OCI-LY7 (cell line): ENCODE measurements around the gene ALDH3A1. TPM values are rescaled to one million over a fixed set of nuclear protein-coding genes. Genes with fewer than 3 reads are reported as not detected.

Experiments
- BruUV-seq: library from RNA; stranded (reverse); fragments of 400-500 nt; replicated peaks from 2 replicates; lab custom pipeline; 2021; lab: Mats Ljungman, UMichigan
- CTCF ChIA-PET: fragments of 300-600 bp; sonication (Branson Sonifier 250); formaldehyde crosslinking; loops from one replicate; lab custom pipeline; 2022; ENCODE audit warnings: antibody characterized with exemption; ENCODE audit not compliant: unreplicated experiment; lab: Charles Lee
- POLR2A ChIA-PET: fragments of 300-600 bp; sonication (Branson Sonifier 250); formaldehyde crosslinking; loops from one replicate; lab custom pipeline; 2022; ENCODE audit warnings: antibody characterized with exemption; lab: Charles Lee
- DNase-seq: peaks from one replicate; pipeline ENCODE4 v3.0.0-alpha.2; 2015; ENCODE audit warnings: low spot score
- H2AFZ ChIP-seq: fragments of 200-600 bp; sonication (generic), shearing (Covaris generic); 2 replicates; pipeline ENCODE4 v1.6.1; 2014; ENCODE audit warnings: mild to moderate bottlenecking, antibody characterized with exemption, low read length, moderate library complexity
- H3K27ac ChIP-seq: fragments of 200-600 bp; sonication (generic); 2 replicates; pipeline ENCODE4 v1.5.1; 2014; ENCODE audit warnings: mixed run types, low read depth, mild to moderate bottlenecking, moderate library complexity, low read length, inconsistent platforms; ENCODE audit not compliant: poor library complexity, severe bottlenecking
- H3K36me3 ChIP-seq: fragments of 200-600 bp; sonication (generic); 2 replicates; pipeline ENCODE4 v1.6.1; 2014; ENCODE audit warnings: mild to moderate bottlenecking, antibody characterized with exemption, low read length, moderate library complexity, mixed read lengths; ENCODE audit not compliant: insufficient read depth
- H3K4me1 ChIP-seq: fragments of 200-600 bp; sonication (generic); 2 replicates; pipeline ENCODE4 v1.5.1; 2014; ENCODE audit warnings: mild to moderate bottlenecking, low read length; ENCODE audit not compliant: insufficient read depth, poor library complexity, severe bottlenecking
- H3K4me2 ChIP-seq: fragments of 200-600 bp; sonication (generic); 2 replicates; pipeline ENCODE4 v1.6.1; 2014; ENCODE audit warnings: mild to moderate bottlenecking, low read length
- H3K4me3 ChIP-seq: fragments of 200-600 bp; sonication (generic); 2 replicates; pipeline ENCODE4 v1.5.1; 2014; ENCODE audit warnings: mild to moderate bottlenecking, low read depth, low read length; ENCODE audit not compliant: poor library complexity, severe bottlenecking
- H3K79me2 ChIP-seq: fragments of 200-600 bp; sonication (generic); 2 replicates; pipeline ENCODE4 v1.6.1; 2016; ENCODE audit warnings: low read depth, mild to moderate bottlenecking, low read length, moderate library complexity, mixed read lengths; ENCODE audit not compliant: insufficient read depth
- H3K9me2 ChIP-seq: fragments of 200-600 bp; sonication (generic); 2 replicates; pipeline ENCODE4 v1.6.1; 2016; ENCODE audit warnings: mild to moderate bottlenecking, low read length, mixed read lengths; ENCODE audit not compliant: insufficient read depth
- H3K9me3 ChIP-seq: fragments of 200-600 bp; sonication (generic); 2 replicates; pipeline ENCODE4 v1.6.1; 2014; ENCODE audit warnings: mild to moderate bottlenecking, mixed run types, low read length, mixed read lengths
- H4K20me1 ChIP-seq: fragments of 200-600 bp; sonication (generic); 2 replicates; pipeline ENCODE4 v1.6.1; 2014; ENCODE audit warnings: mild to moderate bottlenecking, antibody characterized with exemption, low read length, moderate library complexity, mixed read lengths; ENCODE audit not compliant: insufficient read depth
- CTCF ChIP-seq: fragments of 200-600 bp; sonication (generic); conservative IDR thresholded peaks from 2 replicates; pipeline ENCODE4 v1.5.1; 2014; ENCODE audit warnings: mild to moderate bottlenecking, antibody characterized with exemption, low read length, moderate library complexity, mixed read lengths
- EZH2phosphoT487 ChIP-seq: fragments of 200-600 bp; sonication (generic); IDR thresholded peaks from 2 replicates; pipeline ENCODE4 v1.6.1; 2018; ENCODE audit warnings: low read depth, borderline replicate concordance, mild to moderate bottlenecking, mixed run types, antibody characterized with exemption, low read length, moderate library complexity, mixed read lengths
- intact Hi-C: fragments of 100-400 bp; cut with micrococcal nuclease; formaldehyde crosslinking; loops from one replicate; pipeline ENCODE4 v1.10.0; 2022; ENCODE audit not compliant: unreplicated experiment
- total RNA-seq, 2 experiments: library from RNA; depleted of rRNA in 1 of 2; stranded (reverse); fragments of >200 nt in 1 of 2; shearing (Covaris generic) in 1 of 2; gene quantifications; 2 replicates each; pipeline ENCODE4 v1.2.3, GENCODE V29; 2014 to 2022

ALDH3A1 gene
- total RNA-seq, 2 experiments from 2014 or later, result 0.16 TPM; not detected in 1

GRCh38 chr17:19713901-19714361, 34.2 kb downstream of the ALDH3A1 start:
- Histone ChIP-seq H3K79me2 (no peaks in the 10 kb centered on the region), H3K4me2 (no peak overlapping the region), H2AFZ (no peak overlapping the region), H4K20me1 (no peaks in the 10 kb centered on the region), H3K27ac (no peak overlapping the region), H3K4me1 (no peaks in the 10 kb centered on the region), H3K36me3 (no peaks in the 10 kb centered on the region), H3K4me3 (no peak overlapping the region), H3K9me3 (no peaks in the 10 kb centered on the region), H3K9me2 (no peaks in the 10 kb centered on the region)
- intact Hi-C loops, result no loop called here
- CTCF ChIA-PET, result no interaction called here
- TF ChIP-seq EZH2phosphoT487, result no peak
- no peak for TF ChIP-seq CTCF
- POLR2A ChIA-PET, result interaction anchor here (1.6 kb wide), 1 partner anchor 66 kb away, joined by 4 read pairs; no protein-coding TSS in a partner anchor
- no peak for DNase-seq
- BruUV-seq, result no TSS peak

GRCh38 chr17:19713462-19713861, 34.6 kb downstream of the ALDH3A1 start:
- H4K20me1 ChIP-seq, result no peaks in the 10 kb centered on the region
- TF ChIP-seq EZH2phosphoT487 (no peak), CTCF (no peak)
- no peak for DNase-seq
- no peaks in the 10 kb centered on the region for H3K36me3 ChIP-seq
- no peaks in the 10 kb centered on the region for H3K4me1 ChIP-seq
- no TSS peak for BruUV-seq
- H3K9me2 ChIP-seq, result no peaks in the 10 kb centered on the region
- CTCF ChIA-PET, result no interaction called here
- H3K4me3 ChIP-seq, result no peak overlapping the region
- no peak overlapping the region for H3K4me2 ChIP-seq
- intact Hi-C loops, result no loop called here
- no peaks in the 10 kb centered on the region for H3K79me2 ChIP-seq
- H2AFZ ChIP-seq, result no peak overlapping the region
- no peaks in the 10 kb centered on the region for H3K9me3 ChIP-seq
- no peak overlapping the region for H3K27ac ChIP-seq
- POLR2A ChIA-PET, result interaction anchor here (1.6 kb wide), 1 partner anchor 66 kb away, joined by 4 read pairs; no protein-coding TSS in a partner anchor

- H3K79me2 ChIP-seq, result no peaks in the 10 kb centered on the region
- no peak overlapping the region for H3K4me2 ChIP-seq
- no peak for TF ChIP-seq CTCF
- no peak for TF ChIP-seq EZH2phosphoT487
- BruUV-seq, result no TSS peak
- no peak overlapping the region for H2AFZ ChIP-seq
- no peaks in the 10 kb centered on the region for H3K36me3 ChIP-seq
- H3K4me3 ChIP-seq, result no peak overlapping the region
- intact Hi-C loops, result no loop called here
- H3K9me2 ChIP-seq, result no peaks in the 10 kb centered on the region
- ChIA-PET POLR2A (no interaction called here), CTCF (no interaction called here)
- no peak overlapping the region for H3K27ac ChIP-seq
- no peaks in the 10 kb centered on the region for H3K4me1 ChIP-seq
- no peaks in the 10 kb centered on the region for H3K9me3 ChIP-seq
- no peak for DNase-seq
- H4K20me1 ChIP-seq, result no peaks in the 10 kb centered on the region
Measured at GRCh38 chr17:19712436-19713004, 35.6 kb downstream of the ALDH3A1 start.
